ENCODE results near the gene SOHLH1. TPM values are rescaled to one million over a fixed set of nuclear protein-coding genes. Genes with fewer than 3 reads are reported as not detected.

The SOHLH1 gene
- total RNA-seq, 1 donor from 2014 or later = not detected

- DNase-seq (ENCODE audit: low spot score in 2 of 2, unreplicated experiment in 2 of 2) = no peak
- peaks cover 11% of the 10 kb centered on the region for H3K27me3 Mint-ChIP-seq (ENCODE audit: low read depth)
- TF ChIP-seq, protein P1, sequence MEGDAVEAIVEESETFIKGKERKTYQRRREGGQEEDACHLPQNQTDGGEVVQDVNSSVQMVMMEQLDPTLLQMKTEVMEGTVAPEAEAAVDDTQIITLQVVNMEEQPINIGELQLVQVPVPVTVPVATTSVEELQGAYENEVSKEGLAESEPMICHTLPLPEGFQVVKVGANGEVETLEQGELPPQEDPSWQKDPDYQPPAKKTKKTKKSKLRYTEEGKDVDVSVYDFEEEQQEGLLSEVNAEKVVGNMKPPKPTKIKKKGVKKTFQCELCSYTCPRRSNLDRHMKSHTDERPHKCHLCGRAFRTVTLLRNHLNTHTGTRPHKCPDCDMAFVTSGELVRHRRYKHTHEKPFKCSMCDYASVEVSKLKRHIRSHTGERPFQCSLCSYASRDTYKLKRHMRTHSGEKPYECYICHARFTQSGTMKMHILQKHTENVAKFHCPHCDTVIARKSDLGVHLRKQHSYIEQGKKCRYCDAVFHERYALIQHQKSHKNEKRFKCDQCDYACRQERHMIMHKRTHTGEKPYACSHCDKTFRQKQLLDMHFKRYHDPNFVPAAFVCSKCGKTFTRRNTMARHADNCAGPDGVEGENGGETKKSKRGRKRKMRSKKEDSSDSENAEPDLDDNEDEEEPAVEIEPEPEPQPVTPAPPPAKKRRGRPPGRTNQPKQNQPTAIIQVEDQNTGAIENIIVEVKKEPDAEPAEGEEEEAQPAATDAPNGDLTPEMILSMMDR (IDR thresholded peaks at IDR 0.05; ENCODE audit: unreplicated experiment) = no peak
- H3K36me3 Mint-ChIP-seq = peaks cover 2% of the 10 kb centered on the region
- H3K9me3 Mint-ChIP-seq = peaks cover 9% of the 10 kb centered on the region
- no peak overlapping the region for H3K4me3 Mint-ChIP-seq
- no peak overlapping the region for H3K27ac Mint-ChIP-seq
- H3K4me1 Mint-ChIP-seq = peaks cover 19% of the 10 kb centered on the region
These were observed 31.7 kb downstream of the SOHLH1 start for GRCh38 chr9:135667463-135668001.

DNA sequence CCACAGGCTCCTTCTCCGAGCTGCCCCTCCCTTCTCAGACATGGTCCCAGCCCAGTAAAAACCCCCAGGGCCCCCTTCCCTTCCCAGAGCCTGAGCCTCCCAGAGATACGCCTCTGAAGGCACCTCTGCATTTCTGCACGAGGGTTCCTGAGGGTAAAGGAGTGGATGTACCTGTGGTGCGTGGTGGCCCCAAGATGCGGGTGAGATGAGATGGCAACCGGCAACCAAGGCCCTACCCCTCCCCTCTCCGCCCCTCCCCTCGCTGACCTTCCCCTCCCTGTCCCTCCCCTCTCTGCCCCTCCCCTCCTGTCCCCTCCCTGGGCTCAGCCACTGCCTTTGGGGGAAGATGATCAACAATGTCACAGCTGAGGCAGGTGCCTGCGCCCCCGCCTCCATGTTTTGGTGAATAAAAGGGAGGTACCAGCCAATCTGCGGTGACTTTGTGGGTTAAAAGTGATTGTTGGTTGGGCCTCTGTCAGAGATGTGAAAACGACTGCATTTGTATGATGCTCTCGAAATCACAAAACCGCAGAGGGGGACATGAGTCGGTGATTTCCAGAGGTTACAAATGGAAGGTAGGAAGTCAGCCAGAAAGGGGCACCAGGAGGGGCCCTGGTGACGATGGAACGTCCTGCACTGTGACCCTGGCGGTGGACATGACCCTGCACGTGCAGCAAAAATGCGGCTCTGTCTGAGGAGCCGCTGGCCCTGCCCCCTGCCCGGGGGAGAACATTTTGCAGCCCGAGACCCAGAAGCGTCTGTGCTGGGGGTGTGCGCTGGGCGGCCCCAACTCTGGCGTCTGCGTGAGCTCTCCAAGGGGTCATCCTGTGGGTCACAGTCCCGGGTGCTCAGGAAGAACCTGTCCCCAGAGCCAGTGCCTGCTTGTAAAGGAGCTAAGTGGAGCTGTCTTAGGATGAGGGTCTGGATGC is 32.5 kb downstream of the SOHLH1 start:
- H3K27ac Mint-ChIP-seq = no peak overlapping the region

DNA sequence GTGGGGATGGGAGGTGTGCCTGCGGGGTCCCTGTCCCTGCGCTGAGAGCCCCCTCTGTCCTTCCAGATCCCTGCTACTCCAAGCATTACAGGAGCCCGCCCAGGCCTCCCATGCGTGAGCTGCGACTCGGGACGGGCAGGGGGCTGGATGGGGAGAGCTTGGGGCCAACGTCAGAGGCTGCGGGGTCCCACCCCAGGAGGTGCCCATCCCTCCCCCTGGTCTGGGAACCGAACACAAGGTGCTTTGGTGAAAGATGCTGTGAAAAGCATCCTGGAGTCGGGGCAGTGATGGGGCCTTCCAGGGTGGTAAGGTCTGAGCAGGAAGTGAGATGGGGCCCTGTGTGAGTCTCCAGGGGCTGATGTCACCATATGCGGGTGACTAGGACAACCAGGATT is 33.5 kb downstream of the SOHLH1 start:
- Mint-ChIP-seq H3K27me3 (ENCODE audit: low read depth) (peaks cover 6% of the 10 kb centered on the region), H3K27ac (no peak overlapping the region), H3K36me3 (peaks cover 2% of the 10 kb centered on the region), H3K9me3 (peaks cover 9% of the 10 kb centered on the region), H3K4me3 (no peak overlapping the region), H3K4me1 (peaks cover 27% of the 10 kb centered on the region)
- no peak for DNase-seq (ENCODE audit: low spot score in 2 of 2, unreplicated experiment in 2 of 2)
- TF ChIP-seq, protein P1 (IDR thresholded peaks at IDR 0.05; ENCODE audit: unreplicated experiment) = no peak

More for the DNA sequence above, 32.5 kb downstream of the SOHLH1 start:
- TF ChIP-seq, protein P1 (IDR thresholded peaks at IDR 0.05; ENCODE audit: unreplicated experiment) = no peak
- Mint-ChIP-seq H3K9me3 (peaks cover 9% of the 10 kb centered on the region), H3K4me3 (no peak overlapping the region), H3K36me3 (peaks cover 2% of the 10 kb centered on the region), H3K4me1 (peaks cover 26% of the 10 kb centered on the region), H3K27me3 (ENCODE audit: low read depth) (peaks cover 6% of the 10 kb centered on the region)
- no peak for DNase-seq (ENCODE audit: low spot score in 2 of 2, unreplicated experiment in 2 of 2)

DNA sequence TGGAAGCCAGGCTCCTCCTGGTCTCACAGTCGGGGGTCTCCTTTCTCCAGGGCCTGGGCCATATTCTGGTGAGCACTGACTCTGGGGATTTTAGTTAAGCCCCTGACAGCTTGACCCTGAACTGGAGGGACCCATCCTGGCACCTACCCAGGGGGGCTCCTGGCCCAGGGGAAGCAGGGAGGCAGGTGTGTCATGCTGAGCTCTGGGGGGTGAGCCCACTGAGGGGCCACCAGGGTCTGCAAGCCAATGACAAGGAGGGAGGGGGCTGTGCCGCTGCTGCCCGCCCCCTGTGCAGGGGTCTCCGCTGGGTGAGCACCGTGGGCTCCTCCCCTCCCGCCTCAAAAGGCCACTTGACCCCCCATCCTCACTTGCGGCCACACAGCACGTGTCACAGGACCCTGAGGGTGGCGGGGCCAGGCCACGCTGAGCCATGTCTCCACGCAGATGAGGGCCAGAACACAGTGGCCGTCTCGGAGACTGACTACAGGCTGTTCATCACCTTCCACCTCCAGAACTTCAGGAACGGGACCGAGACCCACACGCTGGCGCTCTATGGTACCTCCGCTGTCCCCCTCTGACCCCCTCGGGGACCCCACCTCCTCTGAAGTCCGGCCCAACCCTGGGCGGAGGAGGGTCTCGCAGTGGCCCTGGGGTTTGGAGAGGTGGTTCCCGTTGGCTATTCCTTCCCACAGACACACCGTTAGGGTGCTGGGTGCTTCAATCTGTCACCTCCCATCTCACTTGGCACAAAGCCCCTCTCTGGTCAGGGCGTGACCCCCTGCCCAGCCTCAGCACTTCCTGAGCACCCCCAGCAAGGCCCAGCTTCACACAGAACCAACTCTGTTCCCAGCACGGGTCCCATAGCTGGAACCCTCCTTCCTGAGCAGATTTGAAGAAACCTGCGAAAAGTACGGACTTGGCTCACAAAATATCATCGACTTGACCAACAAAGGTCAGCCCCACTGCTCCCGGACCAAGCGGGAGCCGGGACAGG is 34.2 kb downstream of the SOHLH1 start:
- no peak overlapping the region for H3K4me3 Mint-ChIP-seq
- peaks cover 9% of the 10 kb centered on the region for H3K9me3 Mint-ChIP-seq
- TF ChIP-seq, protein P1 (IDR thresholded peaks at IDR 0.05; ENCODE audit: unreplicated experiment) = no peak
- H3K4me1 Mint-ChIP-seq = peaks cover 27% of the 10 kb centered on the region
- no peak for DNase-seq (ENCODE audit: low spot score in 2 of 2, unreplicated experiment in 2 of 2)
- peaks cover 6% of the 10 kb centered on the region for H3K27me3 Mint-ChIP-seq (ENCODE audit: low read depth)
- no peak overlapping the region for H3K27ac Mint-ChIP-seq
- H3K36me3 Mint-ChIP-seq = peaks cover 2% of the 10 kb centered on the region

GRCh38 chr9:135664266-135664665 is 35.0 kb downstream of the SOHLH1 start:
- TF ChIP-seq, protein P1 (IDR thresholded peaks at IDR 0.05; ENCODE audit: unreplicated experiment) = no peak
- Mint-ChIP-seq H3K36me3 (peaks cover 2% of the 10 kb centered on the region), H3K27me3 (ENCODE audit: low read depth) (peaks cover 6% of the 10 kb centered on the region), H3K4me3 (no peak overlapping the region), H3K4me1 (peaks cover 27% of the 10 kb centered on the region), H3K27ac (no peak overlapping the region), H3K9me3 (peaks cover 9% of the 10 kb centered on the region)
- no peak for DNase-seq (ENCODE audit: low spot score in 2 of 2, unreplicated experiment in 2 of 2)
